GM12878 (cell line): Measurements from ENCODE around the gene TPPP3. TPM values are rescaled to one million over a fixed set of nuclear protein-coding genes. Genes with fewer than 3 reads are reported as not detected.

ENCODE experiments used
- ATAC-seq: fragments of 200-7000 bp; cut with Tn5 transposase; 3 replicates; pipeline ENCODE4 v1.9.1; 2020; ENCODE audit warnings: mild to moderate bottlenecking, moderate library complexity
- BruUV-seq: library from RNA; stranded (reverse); fragments of 400-500 nt; replicated peaks from 2 replicates; lab custom pipeline; 2021; lab: Mats Ljungman, UMichigan
- CTCF ChIA-PET: fragments of 300-600 bp; sonication (Branson Sonifier 250); formaldehyde crosslinking; extraction: SDS; loops from one replicate; lab custom pipeline; 2021; ENCODE audit warnings: inconsistent platforms; lab: Yijun Ruan, JAX
- POLR2A ChIA-PET: fragments of 350-600 bp; formaldehyde crosslinking; extraction: SDS; loops from one replicate; lab custom pipeline; 2021; ENCODE audit warnings: inconsistent platforms; lab: Charles Lee
- RAD21 ChIA-PET: fragments of 300-600 bp; sonication (Branson Sonifier 250); formaldehyde crosslinking; loops from one replicate; lab custom pipeline; 2023; ENCODE audit warnings: antibody characterized with exemption; ENCODE audit not compliant: unreplicated experiment; lab: Charles Lee
- SMC1A ChIA-PET: fragments of 300-600 bp; sonication (Branson Sonifier 250); formaldehyde crosslinking; loops from one replicate; lab custom pipeline; 2023; ENCODE audit not compliant: unreplicated experiment, uncharacterized antibody; lab: Charles Lee
- DNase-seq: peaks from one replicate; pipeline ENCODE4 v3.0.0-alpha.2; 2011; ENCODE audit warnings: low read depth, low spot score
- FAIRE-seq: peaks from 3 replicates; lab custom pipeline; 2011; peaks lifted over from hg19 to GRCh38; lab: Jason Lieb, UNC
- H2AFZ ChIP-seq: 2 replicates; pipeline ENCODE4 v1.6.0; 2011; ENCODE audit warnings: low read depth, low read length, control low read depth; ENCODE audit not compliant: control insufficient read depth
- H3K27ac ChIP-seq: 2 replicates; pipeline ENCODE4 v1.5.1; 2011; ENCODE audit warnings: control low read depth; ENCODE audit not compliant: control insufficient read depth, insufficient read depth
- H3K27me3 ChIP-seq, 2 experiments: replicated peaks in 1 of 2; 2 replicates each; pipeline versions ENCODE4 v1.6.0 to v1.6.1; 2011; ENCODE audit warnings: low read length in 1 of 2; ENCODE audit not compliant: control insufficient read depth in 2 of 2, insufficient read depth in 2 of 2
- H3K36me3 ChIP-seq, 2 experiments: 2 replicates each; pipeline ENCODE4 v1.5.1; 2011; ENCODE audit warnings: low read length in 1 of 2; ENCODE audit not compliant: control insufficient read depth in 2 of 2, insufficient read depth in 2 of 2
- H3K4me1 ChIP-seq: 2 replicates; pipeline ENCODE4 v1.6.1; 2011; ENCODE audit warnings: mild to moderate bottlenecking, low read length, moderate library complexity, mixed read lengths; ENCODE audit not compliant: control insufficient read depth, insufficient read depth
- H3K4me2 ChIP-seq: 2 replicates; pipeline ENCODE4 v1.6.0; 2011; ENCODE audit warnings: control low read depth; ENCODE audit not compliant: control insufficient read depth, insufficient read depth
- H3K4me3 ChIP-seq: fragments of 200-600 bp; sonication (generic); 2 replicates; pipeline ENCODE4 v1.5.1; 2016
- H3K79me2 ChIP-seq: 2 replicates; pipeline ENCODE4 v1.6.0; 2011; ENCODE audit warnings: low read length; ENCODE audit not compliant: control insufficient read depth, insufficient read depth
- H3K9ac ChIP-seq: 2 replicates; pipeline ENCODE4 v1.8.0; 2011; ENCODE audit warnings: low read length, control low read depth, mixed read lengths; ENCODE audit not compliant: control insufficient read depth, insufficient read depth
- H3K9me3 ChIP-seq: replicated peaks from 3 replicates; pipeline ENCODE4 v1.5.1; 2011; ENCODE audit warnings: mild to moderate bottlenecking, low read length; ENCODE audit not compliant: control insufficient read depth, insufficient read depth
- H4K20me1 ChIP-seq: 2 replicates; pipeline ENCODE4 v1.6.0; 2011; ENCODE audit not compliant: control insufficient read depth, insufficient read depth
- CREM ChIP-seq: IDR thresholded peaks from 2 replicates; pipeline ENCODE4 v1.6.1; 2014; ENCODE audit warnings: antibody characterized with exemption, low read depth
- MXI1 ChIP-seq: fragments of 150-350 bp; IDR thresholded peaks from 2 replicates; pipeline ENCODE4 v1.6.1; 2011; ENCODE audit warnings: low read depth, mild to moderate bottlenecking, inconsistent platforms, low read length, improper control_type of control experiment
- RELB ChIP-seq: fragments of 450-650 bp; IDR thresholded peaks from 2 replicates; pipeline ENCODE4 v1.6.1; 2017; ENCODE audit warnings: low read depth, mild to moderate bottlenecking, moderate library complexity
- YY1 ChIP-seq: IDR thresholded peaks from 2 replicates; pipeline ENCODE4 v1.6.1; 2011; ENCODE audit warnings: low read depth, mild to moderate bottlenecking, low read length
- ZBTB33 ChIP-seq: fragments of 450-650 bp; IDR thresholded peaks from 2 replicates; pipeline ENCODE4 v1.6.1; 2017; ENCODE audit warnings: mild to moderate bottlenecking
- ZNF217 ChIP-seq: fragments of 450-650 bp; IDR thresholded peaks from 2 replicates; pipeline ENCODE4 v1.6.1; 2017; ENCODE audit warnings: antibody characterized with exemption, mild to moderate bottlenecking
- WGBS: methylation state at CpG from one replicate; pipeline ENCODE4 v1.1.6; 2016; ENCODE audit warnings: low lambda C conversion rate; ENCODE audit not compliant: insufficient replicate concordance, insufficient coverage; ENCODE audit errors: missing lambda C conversion rate; 5-methylcytosine and 5-hydroxymethylcytosine counted together
- in situ Hi-C: fragments of 300-500 bp; cut with MboI; formaldehyde crosslinking; loops from 9 replicates; pipeline ENCODE4 v1.14.3; 2018; ENCODE audit warnings: mixed read lengths
- intact Hi-C: fragments of 100-400 bp; cut with micrococcal nuclease; formaldehyde crosslinking; loops from one replicate; pipeline ENCODE4 v1.14.2; 2022; ENCODE audit not compliant: unreplicated experiment
- polyA plus RNA-seq, 11 experiments: library from polyadenylated mRNA; depleted of rRNA in 4 of 11; unstranded in 6 of 11; stranded (reverse) in 5 of 11; fragments of >200 nt; fragmentation: Nextera tagmentation in 4 of 11; fragmentation: Illumina TruSeq in 1 of 11; extraction: Ambion mirVana in 4 of 11; extraction: Trizol in 1 of 11; gene quantifications; 1 replicate in 1 of 11; 2 replicates in 10 of 11; pipeline versions ENCODE4 v1.2.1 to v1.2.3, GENCODE V29; 2011 to 2016; ENCODE audit warnings: inconsistent platforms in 2 of 11, missing spikeins in 2 of 11, low read depth in 1 of 11
- total RNA-seq, 4 experiments: library from RNA; depleted of rRNA in 3 of 4; stranded (reverse); fragments of >200 nt in 3 of 4; fragmentation: Illumina TruSeq in 1 of 4; extraction: Trizol in 1 of 4; gene quantifications; 2 replicates each; pipeline versions ENCODE4 v1.2.1 to v1.2.3, GENCODE V29; 2013 to 2021

Gene TPPP3
- total and polyA plus RNA-seq, 10 of the 15 experiments (the other 5 are each of a cell fraction or from before 2014, with no cell fraction given) = 0.14 TPM; not detected in 9

GRCh38 chr16:67428146-67428731, 34.9 kb upstream of the TPPP3 start (continued):
- TF ChIP-seq YY1 (0 out of 2 replicates have a peak, but pooled peaks have one; percentile 58), ZBTB33 (no peak)

DNA sequence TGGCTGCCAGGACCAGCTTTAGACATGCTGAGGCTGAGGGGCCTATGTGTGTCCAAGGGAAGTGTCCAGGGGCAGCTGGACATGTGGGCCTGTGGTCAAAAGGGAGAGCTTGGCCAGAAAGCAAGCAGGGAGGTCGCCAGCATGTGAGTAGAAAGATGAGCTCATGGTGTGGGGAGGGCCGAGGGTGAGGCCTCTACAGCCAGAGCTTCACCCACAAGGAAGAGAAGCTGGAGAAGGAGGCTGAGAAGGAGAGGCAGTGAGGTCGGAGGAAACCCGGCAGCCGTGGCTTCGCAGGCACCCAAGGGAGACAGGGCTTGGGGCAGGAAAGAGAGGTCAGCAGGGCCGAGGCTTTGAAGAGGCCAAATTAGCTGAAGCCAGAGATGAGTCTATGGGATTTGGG, 33.7 kb upstream of the TPPP3 start:
- CTCF ChIA-PET = interaction anchor here (0.7 to 5.6 kb wide), 9 partner anchors 9 to 241 kb away, joined by 3 to 84 read pairs (median 5); partner anchors contain the start of genes ATP6V0D1 and ZDHHC1
- WGBS = 11% methylated on average over 6 of the region's 7 CpGs
- H3K36me3 ChIP-seq = no peaks in the 10 kb centered on the region
- DNase-seq (no peak), FAIRE-seq (no peak), ATAC-seq (no peak)
- SMC1A ChIA-PET = interaction anchor here (0.6 to 2.8 kb wide), 9 partner anchors 10 to 166 kb away, joined by 3 to 19 read pairs (median 3); partner anchors contain the start of genes ATP6V0D1 and ZDHHC1
- no TSS peak for BruUV-seq
- H3K79me2 ChIP-seq = no peaks in the 10 kb centered on the region
- no peak overlapping the region for H3K4me2 ChIP-seq
- no peaks in the 10 kb centered on the region for H4K20me1 ChIP-seq
- POLR2A ChIA-PET = interaction anchor here (0.7 to 1.5 kb wide), 2 partner anchors 39 to 477 kb away, joined by 3 to 4 read pairs; no protein-coding TSS in a partner anchor
- no peak overlapping the region for H3K27ac ChIP-seq
- intact Hi-C loops (no loop called here), in situ Hi-C loops (no loop called here)
- H3K27me3 ChIP-seq = peaks cover 12 to 16% of the 10 kb centered on the region in 2 experiments
- no peaks in the 10 kb centered on the region for H3K9me3 ChIP-seq
- RAD21 ChIA-PET = interaction anchor here (0.7 to 3.1 kb wide), 10 partner anchors 9 to 89 kb away, joined by 3 to 31 read pairs (median 4); no protein-coding TSS in a partner anchor
- H3K4me1 ChIP-seq = peaks cover 4% of the 10 kb centered on the region; the same call in 1 of the 2 replicates
- no peak overlapping the region for H3K4me3 ChIP-seq
- no peak overlapping the region for H2AFZ ChIP-seq
- H3K9ac ChIP-seq = no peak overlapping the region
- TF ChIP-seq CREM (no peak), RELB (no peak), ZNF217 (no peak), MXI1 (no peak)
